Coronary artery (tissue), 2 donors: Measurements from ENCODE around the gene GAS7.

Experiments
- DNase-seq: peaks from one replicate; pipeline ENCODE4 v3.0.0-alpha.2; 2017; ENCODE audit warnings: low spot score
- H3K27ac ChIP-seq, 2 donors: fragments of 200-600 bp; sonication (generic); one replicate each; pipeline ENCODE4 v1.5.1; 2016 to 2019
- H3K4me3 ChIP-seq: fragments of 200-600 bp; sonication (generic); 2 replicates; pipeline ENCODE4 v1.5.1; 2016; ENCODE audit warnings: mild to moderate bottlenecking, moderate library complexity
- TF ChIP-seq, protein P1 (sequence below): fragments of 200-600 bp; sonication (generic); IDR thresholded peaks from one replicate; pipeline ENCODE4 v1.5.1; 2019; ENCODE audit warnings: antibody characterized with exemption

Gene GAS7

DNA sequence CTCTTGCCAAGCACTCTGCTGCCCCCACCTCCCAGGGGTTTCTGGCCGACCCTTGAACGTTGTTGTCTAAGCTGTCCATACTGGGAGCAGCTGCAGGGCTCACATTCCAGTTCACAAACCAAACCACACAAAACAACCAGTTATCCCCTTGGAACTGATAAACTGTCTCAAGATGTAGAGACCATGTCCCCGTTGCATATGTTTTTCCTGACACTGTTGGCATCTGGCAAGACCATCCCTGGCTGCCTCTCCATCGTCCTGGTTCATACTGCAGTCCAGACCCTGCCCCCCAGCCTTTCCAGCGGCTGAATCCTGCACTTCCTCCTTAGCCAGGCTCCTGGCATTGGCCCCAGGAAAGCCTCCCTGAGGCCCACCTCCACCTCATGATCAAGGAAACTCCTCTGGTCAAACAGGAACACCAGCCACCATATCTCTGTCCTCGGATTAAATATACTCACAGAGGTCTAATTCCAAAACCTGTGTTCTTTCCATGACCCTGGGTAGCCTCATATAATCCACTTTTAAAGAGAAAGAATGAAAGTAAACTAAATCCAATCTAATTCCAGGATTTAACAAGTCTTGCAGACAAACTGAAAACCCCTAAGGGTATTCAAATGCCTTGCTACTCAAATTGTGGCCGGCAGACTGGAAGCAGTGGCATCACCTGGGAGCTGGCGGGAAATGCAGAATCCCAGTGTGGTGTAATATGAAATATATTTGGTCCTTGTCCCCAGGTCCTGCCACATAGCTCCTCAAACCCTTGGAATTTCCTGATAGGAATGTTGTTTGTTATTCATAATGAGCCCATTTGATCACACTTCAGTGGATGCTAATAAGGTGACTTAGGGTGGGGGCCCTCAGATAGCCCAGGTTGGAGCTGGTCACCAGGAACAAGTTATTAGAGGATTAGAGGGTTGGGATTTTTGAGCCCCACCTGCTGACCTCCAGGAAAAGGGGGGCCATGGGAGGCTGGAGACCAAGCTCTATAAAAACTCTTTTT lies 14.2 kb downstream of the GAS7 start:
- H3K4me3 ChIP-seq, result no peak overlapping the region
- TF ChIP-seq, protein P1, sequence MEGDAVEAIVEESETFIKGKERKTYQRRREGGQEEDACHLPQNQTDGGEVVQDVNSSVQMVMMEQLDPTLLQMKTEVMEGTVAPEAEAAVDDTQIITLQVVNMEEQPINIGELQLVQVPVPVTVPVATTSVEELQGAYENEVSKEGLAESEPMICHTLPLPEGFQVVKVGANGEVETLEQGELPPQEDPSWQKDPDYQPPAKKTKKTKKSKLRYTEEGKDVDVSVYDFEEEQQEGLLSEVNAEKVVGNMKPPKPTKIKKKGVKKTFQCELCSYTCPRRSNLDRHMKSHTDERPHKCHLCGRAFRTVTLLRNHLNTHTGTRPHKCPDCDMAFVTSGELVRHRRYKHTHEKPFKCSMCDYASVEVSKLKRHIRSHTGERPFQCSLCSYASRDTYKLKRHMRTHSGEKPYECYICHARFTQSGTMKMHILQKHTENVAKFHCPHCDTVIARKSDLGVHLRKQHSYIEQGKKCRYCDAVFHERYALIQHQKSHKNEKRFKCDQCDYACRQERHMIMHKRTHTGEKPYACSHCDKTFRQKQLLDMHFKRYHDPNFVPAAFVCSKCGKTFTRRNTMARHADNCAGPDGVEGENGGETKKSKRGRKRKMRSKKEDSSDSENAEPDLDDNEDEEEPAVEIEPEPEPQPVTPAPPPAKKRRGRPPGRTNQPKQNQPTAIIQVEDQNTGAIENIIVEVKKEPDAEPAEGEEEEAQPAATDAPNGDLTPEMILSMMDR, result no peak
- H3K27ac ChIP-seq, result no peak overlapping the region
- DNase-seq, result no peak

DNA sequence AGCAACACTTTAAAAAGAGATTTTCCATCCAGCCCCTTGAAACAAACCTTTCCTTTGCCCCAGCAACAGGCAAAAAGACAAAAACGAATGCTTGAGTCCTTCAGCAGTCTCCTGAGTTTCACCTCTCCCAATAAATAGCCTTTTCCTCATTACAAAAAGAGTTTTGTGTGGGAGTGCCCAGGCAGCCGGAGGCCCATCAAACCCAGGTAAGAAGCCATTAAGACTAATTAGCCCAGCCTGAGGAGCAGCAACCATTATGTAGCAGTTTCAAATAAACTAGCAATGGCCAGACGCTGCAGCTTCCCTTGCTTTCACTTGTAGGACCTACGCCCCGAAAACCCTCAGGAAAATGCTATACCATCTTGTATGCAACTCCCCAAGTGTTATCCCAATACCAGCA lies 15.6 kb downstream of the GAS7 start:
- Histone ChIP-seq H3K4me3 (no peak overlapping the region), H3K27ac (no peak overlapping the region)
- TF ChIP-seq, protein P1, result no peak
- no peak for DNase-seq

DNA sequence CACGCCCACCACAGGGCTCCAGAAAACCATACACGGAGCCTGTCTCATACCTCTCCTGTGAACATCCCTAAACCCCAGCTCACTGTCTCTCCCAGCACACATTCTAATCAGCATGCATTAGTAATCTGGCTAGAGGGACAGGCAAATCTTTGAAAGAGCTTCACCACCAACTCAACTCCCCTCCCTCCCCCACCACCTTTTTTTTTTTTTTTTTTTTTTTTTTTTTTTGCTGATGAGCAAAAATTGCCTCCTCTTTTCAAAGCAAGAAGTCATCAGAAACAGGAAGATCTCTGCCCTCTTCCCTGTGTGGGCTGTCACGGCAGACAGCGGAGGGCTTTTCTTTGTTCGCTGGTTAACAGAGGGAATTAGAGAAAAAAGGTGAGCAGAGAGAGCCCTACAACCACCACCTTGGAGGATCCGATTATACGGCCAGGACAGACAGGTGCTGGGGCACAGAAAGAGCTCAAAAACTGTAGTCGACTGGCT lies 19.9 kb downstream of the GAS7 start:
- H3K4me3 ChIP-seq, result no peak overlapping the region
- no peak overlapping the region for H3K27ac ChIP-seq
- DNase-seq, result no peak
- TF ChIP-seq, protein P1, result no peak

DNA sequence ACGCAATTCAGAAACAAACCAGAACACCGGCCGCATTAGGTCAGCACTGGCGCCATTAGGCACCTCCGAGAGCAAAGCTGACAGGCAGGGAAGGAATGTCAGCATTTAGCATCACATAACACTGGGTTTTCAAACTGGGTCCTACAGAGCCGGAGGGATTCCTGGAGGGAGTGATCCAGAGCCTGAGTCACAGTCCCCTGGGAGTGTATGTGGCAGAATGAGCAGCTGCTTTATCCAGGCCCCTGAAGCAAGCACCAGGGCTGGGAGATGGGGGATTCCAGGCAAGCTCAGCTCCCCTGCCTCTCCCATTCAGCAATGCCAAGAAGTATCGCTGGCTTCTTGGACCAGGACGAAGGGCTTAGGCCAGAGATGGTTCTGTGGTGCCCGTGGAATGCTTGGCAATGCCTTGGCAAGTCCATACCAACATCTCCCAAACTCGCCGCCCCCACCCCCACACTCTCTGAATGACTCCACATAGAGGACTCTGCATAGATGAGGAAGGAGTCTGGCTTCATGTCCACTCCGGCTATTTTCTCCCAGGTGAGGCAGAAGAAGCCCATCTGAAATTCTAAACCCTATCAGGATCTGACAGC lies 20.4 kb downstream of the GAS7 start:
- Histone ChIP-seq H3K27ac (no peak overlapping the region), H3K4me3 (no peak overlapping the region)
- no peak for DNase-seq
- TF ChIP-seq, protein P1, result no peak

DNA sequence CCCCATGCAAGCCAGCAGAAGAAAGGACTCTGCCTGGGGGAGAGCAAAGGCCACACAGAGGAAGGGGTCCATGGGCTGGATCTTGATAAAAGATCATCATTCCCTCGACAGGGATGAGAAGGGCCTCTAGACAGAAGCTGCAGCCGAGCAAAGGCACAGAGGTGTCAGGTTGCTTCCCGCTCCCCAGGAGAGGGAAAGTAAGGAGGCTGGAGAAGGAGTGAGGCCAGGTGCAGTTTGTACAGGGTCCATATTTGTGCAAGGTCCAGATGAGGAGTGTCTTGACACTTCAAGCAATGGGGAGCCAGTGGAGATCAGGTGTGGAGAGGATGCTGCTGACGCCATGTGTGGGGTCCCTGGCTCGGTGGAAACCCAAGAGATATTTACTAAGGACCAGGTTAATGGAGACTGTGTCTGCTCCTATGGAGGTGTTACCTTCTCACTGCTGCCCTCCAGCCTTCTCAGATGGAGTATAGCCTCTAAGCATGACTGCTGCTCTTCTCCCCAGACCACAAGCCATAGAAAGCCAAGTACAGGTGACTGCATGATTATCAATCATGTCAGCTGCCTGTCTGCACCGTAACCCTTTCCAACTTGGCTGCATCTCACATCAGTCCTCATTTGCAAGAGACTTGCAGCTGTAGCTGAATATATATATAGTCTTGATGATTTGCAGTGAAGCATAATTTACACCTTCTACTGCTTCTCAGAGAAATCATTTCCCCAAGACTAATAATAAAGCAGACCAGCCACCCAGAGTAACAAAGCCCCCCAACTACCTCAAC lies 21.1 kb downstream of the GAS7 start:
- H3K4me3 ChIP-seq, result no peak overlapping the region
- no peak overlapping the region for H3K27ac ChIP-seq
- no peak for DNase-seq
- TF ChIP-seq, protein P1, result no peak

DNA sequence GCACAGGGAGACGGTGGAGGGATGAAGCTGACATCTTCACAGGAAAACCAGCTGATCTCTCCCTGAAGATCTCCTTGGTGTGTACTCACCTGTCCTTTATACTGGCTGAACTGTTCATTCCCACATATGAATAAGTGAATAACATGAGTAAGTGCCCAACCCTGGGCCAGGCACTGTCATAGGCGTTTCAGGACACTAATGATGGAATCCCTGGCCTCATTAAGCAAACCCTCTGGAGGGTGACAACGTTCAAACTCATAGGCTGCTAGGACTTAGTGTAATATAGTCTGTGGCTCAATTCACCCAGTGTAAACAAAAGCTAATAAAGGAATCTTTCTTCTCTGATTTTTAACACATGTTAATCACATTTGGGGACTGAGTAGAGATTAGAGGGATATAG lies 24.5 kb downstream of the GAS7 start:
- Histone ChIP-seq H3K4me3 (no peak overlapping the region), H3K27ac (no peak overlapping the region)
- DNase-seq, result no peak
- TF ChIP-seq, protein P1, result no peak
